SU-DHL-6 (cell line): Measurements from ENCODE around the gene SPRED1.

Source experiments
- EZH2phosphoT487 ChIP-seq: fragments of 200-600 bp; sonication (generic), shearing (Covaris generic); conservative IDR thresholded peaks from 2 replicates; pipeline ENCODE4 v1.6.1; 2018; ENCODE audit warnings: mild to moderate bottlenecking, antibody characterized with exemption, low read length, moderate library complexity, mixed read lengths
- TF ChIP-seq, protein P1 (sequence below): fragments of 200-600 bp; sonication (generic); IDR thresholded peaks from one replicate; pipeline ENCODE4 v1.5.1; 2017; ENCODE audit warnings: antibody characterized with exemption, mild to moderate bottlenecking, low read length, moderate library complexity; ENCODE audit not compliant: insufficient read depth, poor library complexity, severe bottlenecking

DNA sequence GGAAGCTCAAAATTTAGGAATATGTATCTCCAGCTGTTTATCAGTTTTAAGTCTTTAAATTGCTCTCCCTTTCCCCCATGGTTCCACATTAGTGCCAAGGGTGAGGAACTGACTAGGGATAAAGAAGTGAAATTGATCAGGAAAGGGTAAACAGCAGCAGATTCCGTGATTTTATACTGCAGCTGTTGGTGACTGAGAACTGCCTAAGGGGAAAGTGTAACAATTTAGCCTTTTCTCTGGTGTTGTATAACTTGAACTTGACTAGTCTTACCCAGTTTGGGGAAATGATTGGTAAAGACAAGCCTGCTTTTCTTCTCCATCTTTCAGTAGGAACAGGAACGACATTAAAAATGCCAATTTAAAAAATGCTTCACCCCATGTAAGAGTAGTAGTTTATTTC, 5.0 kb downstream of the SPRED1 start:
- TF ChIP-seq, protein P1, sequence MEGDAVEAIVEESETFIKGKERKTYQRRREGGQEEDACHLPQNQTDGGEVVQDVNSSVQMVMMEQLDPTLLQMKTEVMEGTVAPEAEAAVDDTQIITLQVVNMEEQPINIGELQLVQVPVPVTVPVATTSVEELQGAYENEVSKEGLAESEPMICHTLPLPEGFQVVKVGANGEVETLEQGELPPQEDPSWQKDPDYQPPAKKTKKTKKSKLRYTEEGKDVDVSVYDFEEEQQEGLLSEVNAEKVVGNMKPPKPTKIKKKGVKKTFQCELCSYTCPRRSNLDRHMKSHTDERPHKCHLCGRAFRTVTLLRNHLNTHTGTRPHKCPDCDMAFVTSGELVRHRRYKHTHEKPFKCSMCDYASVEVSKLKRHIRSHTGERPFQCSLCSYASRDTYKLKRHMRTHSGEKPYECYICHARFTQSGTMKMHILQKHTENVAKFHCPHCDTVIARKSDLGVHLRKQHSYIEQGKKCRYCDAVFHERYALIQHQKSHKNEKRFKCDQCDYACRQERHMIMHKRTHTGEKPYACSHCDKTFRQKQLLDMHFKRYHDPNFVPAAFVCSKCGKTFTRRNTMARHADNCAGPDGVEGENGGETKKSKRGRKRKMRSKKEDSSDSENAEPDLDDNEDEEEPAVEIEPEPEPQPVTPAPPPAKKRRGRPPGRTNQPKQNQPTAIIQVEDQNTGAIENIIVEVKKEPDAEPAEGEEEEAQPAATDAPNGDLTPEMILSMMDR, result no peak
- TF ChIP-seq EZH2phosphoT487, result no peak
